CD4-positive, alpha-beta T cell treated with Interleukin-21 for 1 hour (primary cell): ENCODE measurements around the gene ADAM22.
A peak's percentile ranks its signal among the peaks of the same experiment; 100 is the strongest.
"Not testable (repeated sequence)": the region's sequence is repeated elsewhere in the genome, so short reads cannot be mapped to it uniquely, and the experiment has no call there.

Experiments
- DNase-seq: peaks from one replicate; pipeline ENCODE4 v3.0.0-alpha.2; 2020

Gene ADAM22, protein sequence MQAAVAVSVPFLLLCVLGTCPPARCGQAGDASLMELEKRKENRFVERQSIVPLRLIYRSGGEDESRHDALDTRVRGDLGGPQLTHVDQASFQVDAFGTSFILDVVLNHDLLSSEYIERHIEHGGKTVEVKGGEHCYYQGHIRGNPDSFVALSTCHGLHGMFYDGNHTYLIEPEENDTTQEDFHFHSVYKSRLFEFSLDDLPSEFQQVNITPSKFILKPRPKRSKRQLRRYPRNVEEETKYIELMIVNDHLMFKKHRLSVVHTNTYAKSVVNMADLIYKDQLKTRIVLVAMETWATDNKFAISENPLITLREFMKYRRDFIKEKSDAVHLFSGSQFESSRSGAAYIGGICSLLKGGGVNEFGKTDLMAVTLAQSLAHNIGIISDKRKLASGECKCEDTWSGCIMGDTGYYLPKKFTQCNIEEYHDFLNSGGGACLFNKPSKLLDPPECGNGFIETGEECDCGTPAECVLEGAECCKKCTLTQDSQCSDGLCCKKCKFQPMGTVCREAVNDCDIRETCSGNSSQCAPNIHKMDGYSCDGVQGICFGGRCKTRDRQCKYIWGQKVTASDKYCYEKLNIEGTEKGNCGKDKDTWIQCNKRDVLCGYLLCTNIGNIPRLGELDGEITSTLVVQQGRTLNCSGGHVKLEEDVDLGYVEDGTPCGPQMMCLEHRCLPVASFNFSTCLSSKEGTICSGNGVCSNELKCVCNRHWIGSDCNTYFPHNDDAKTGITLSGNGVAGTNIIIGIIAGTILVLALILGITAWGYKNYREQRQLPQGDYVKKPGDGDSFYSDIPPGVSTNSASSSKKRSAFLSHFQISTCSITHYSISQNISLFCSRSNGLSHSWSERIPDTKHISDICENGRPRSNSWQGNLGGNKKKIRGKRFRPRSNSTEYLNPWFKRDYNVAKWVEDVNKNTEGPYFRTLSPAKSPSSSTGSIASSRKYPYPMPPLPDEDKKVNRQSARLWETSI

DNA sequence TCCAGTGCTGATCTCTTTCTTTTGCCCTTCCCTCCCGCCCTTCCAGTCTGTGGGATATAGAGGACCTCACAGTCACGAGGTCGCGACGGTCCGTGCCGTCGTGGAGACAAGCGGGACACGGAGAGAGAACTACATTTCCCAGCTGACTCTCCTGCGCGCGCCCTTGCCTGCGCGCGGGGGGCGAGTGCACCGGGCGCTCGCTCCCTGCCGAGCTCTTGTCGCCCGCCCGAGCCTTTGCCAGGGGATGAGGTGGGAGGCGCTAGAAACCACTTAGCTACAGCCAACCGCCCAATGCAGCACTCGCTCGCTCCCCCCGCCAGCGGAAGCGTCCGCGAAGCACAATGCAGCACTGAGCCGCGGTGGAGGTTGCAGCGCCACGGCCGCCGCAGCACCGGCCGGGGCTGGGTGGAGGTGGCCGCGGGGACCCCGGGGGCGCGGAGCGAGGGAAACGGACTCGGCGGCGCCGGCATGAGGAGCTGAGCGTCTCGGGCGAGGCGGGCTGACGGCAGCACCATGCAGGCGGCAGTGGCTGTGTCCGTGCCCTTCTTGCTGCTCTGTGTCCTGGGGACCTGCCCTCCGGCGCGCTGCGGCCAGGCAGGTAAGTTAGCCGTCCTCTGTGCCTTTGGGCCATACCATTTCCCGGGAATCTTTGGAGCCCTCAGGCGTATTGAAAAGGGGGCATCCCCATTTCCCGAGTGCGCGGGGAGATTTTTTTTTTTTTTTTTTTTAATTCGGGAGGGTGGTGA, at the start of gene ADAM22:
Gene ADAM22, plus strand, starts transcription at position 299 of the 746 bp plus-strand sequence. Its CDS starts 215 bp downstream, at position 514.
- DNase-seq, result peak; percentile 89

DNA sequence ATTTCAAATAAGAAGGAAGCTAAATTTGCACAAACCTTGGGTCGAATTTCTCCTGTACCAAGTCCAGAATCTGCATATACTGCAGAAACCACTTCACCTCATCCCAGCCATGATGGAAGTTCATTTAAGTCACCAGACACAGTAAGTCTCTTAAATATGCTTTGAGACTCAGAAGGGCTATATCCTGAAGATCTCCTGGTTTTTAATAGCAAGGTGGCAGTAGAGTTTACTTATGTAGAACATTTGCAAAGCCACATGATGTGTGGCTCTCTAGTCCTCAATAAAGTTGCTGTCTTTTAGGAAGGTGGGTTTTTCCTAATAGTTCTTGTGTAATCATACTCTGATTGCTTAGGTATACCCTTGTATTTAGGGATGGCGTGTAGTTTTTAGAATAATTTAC, 49.0 kb upstream of the ADAM22 start:
- no peak for DNase-seq

DNA sequence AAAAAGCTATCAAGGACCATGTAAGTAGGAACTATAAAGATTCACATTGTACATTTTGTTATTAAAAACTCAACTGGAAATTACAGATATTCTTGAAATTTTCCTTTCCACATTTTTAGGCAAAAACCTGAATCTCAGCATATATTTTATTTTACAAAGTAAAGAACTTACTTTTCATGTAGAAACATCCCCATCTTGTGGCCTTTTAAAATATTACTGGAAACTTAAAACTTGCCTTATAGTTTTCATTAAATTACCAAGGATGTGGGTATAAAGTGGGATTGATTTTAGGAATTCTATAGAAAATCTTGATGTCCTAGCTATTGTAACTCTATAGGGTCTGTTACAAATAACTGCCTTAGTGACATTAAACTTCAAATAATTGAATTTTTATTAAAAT, 47.2 kb upstream of the ADAM22 start:
- peak; percentile 60 for DNase-seq

DNA sequence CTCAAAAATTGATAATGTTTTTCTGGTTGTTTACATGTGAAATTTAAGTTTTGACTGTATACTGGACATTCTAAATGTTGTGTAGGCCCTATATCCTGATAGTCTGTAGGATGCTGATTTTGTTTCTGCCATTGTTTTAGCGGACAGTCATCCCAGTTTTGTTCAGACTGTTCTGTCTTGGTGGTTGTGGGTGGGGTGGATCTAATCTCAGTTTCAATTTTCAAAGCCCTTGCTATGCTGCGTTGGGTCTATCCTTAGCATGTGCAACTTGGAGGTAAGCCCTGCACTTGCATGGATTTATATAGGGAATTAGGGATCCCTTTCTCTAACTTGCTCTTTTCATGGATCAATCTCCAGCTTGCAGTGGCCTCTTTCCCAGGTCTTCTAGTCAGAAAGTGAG, 38.7 kb upstream of the ADAM22 start:
- DNase-seq, result no peak

DNA sequence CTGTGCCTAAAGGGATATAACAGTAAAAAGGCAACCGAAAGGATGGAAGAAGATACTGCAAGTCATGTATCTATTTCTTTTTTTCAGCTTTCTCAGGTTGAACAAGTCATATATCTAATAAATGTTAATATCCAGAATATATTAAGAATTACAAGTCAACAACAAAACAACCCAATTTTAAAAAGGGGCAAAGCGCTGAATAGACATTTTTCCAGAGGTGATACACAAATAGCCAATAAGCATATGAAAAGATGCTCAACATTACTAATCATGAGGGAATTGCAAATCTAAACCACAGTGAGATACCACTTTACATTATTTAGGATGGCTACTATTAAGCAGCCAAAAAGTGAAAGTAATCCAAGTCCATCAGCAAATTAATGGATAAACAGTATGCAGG, 34.8 kb upstream of the ADAM22 start:
- DNase-seq, result no peak

DNA sequence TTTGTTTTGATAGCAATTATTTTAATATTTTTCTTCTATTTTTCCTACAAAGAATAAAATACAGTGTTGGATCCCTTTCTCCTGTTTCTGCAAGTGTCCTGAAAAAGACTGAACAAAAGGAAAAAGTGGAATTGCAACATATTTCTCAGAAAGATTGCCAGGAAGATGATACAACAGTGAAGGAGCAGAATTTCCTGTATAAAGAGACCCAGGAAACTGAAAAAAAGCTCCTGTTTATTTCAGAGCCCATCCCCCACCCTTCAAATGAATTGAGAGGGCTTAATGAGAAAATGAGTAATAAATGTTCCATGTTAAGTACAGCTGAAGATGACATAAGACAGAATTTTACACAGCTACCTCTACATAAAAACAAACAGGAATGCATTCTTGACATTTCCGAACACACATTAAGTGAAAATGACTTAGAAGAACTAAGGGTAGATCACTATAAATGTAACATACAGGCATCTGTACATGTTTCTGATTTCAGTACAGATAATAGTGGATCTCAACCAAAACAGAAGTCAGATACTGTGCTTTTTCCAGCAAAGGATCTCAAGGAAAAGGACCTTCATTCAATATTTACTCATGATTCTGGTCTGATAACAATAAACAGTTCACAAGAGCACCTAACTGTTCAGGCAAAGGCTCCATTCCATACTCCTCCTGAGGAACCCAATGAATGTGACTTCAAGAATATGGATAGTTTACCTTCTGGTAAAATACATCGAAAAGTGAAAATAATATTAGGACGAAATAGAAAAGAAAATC, 26.7 kb upstream of the ADAM22 start:
- not testable (repeated sequence) for DNase-seq

DNA sequence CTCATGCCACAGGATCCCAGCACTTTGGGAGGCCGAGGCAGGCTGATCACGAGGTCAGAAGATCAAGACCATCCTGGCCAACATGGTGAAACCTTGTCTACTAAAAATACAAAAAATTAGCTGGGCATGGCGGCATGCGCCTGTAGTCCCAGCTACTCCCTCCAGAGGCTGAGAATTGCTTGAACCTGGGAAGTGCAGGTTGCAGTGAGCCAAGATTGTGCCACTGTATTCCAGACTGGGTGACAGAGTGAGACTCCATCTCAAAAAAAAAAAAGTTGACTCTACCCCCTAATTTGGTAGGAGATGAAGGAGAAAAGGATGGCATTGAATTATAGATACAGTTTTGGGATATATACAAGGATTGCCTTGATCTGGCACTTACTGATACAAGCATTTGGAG, 25.2 kb upstream of the ADAM22 start:
- DNase-seq, result not testable (repeated sequence)

DNA sequence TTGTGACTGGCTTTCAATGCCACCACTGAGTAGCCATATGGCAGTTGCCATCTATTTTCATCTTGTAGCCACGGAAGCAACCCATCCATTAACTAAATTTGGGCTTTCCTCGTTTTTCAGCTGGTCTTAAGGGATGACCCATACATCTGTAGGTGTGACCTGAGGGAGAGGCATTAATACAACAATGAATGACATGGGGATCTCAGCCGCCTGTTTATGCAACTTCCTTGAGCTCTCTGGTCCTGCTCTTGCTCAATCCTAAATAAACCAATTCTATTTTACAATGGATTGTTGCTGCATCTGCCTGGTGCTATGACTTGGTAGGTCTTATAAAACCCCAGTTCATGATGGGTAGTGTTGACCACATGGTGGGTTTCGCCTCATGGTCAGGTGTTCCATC, 21.9 kb upstream of the ADAM22 start:
- no peak for DNase-seq

DNA sequence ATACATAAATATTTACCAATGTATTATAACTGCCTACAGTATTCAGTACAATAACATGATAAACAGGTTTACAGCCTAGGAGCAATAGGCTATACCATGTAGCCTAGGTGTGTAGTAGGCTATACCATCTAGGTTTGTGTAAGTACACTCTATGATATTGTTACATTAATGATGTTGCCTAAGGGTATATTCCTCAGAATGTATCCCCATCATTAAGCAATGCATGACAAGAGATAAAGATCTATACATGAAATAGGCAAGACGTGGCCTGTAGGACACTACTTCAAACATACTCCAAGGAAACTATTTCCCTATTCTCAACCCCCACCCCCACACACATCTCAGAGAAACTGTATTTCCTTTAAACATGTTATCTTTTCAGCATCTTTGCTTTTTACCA, 15.3 kb upstream of the ADAM22 start:
- no peak for DNase-seq

DNA sequence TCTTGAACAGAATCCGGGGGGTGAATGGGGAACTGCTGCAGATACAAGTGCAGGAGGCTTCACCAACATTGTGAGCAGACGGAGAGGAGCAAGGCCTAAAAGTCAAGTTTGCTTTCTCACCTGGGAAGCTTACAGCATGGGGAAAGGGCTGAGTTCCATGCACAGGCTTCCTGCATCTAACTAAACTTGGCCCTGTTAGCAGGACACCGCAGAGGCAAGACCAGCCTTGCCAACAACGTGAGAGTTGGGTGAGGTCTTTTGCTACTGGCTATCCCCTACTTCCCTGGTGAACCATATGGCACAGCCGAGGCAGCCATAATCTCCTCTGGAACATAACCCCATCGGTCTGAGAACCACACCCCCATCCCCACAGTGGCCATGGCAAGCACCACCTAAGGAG, 14.2 kb upstream of the ADAM22 start:
- DNase-seq, result no peak

DNA sequence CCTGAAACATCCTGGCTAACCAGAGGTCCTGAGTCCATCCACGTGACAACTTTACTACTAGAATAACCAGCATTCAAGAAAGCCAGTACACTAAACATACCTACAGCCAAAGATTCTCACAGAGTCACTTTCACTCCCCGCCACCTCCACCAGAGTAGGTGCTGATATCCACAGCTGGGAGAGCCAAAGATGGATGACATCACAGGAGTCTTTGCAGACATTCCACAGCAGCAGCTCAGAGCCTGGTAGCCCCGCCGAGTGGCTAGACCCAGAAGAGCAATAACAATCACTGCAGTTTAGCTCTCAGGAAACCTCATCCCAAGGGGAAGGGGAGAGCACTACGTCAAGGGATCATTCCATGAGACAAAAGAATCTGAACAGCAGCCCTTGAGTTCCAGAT, 13.5 kb upstream of the ADAM22 start:
- no peak for DNase-seq

DNA sequence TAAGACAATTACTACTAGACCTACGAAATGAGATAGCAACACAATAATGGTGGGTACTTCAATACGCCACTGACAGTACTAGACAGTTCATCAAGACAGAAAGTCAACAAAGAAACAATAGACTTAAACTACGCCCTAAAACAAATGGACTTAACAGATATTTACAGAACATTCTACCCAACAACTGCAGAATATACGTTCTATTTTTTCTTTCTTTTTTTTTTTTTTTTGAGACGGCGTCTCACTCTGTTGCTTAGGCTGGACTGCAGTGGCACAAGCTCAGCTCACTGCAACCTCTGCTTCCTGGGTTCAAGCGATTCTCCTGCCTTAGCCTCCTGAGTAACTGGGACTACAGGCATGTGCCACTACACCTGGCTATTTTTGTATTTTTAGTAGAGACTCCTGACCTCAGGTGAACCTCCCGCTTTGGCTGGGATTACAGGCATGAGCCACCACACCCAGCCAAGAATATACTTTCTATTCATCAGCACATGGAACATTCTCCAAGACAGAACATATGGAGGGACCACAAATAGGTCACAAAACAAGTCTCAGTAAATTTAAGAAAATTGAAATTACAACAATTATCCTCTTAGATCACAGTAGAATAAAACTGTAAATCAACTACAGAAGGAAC, 11.2 kb upstream of the ADAM22 start:
- DNase-seq, result not testable (repeated sequence)

DNA sequence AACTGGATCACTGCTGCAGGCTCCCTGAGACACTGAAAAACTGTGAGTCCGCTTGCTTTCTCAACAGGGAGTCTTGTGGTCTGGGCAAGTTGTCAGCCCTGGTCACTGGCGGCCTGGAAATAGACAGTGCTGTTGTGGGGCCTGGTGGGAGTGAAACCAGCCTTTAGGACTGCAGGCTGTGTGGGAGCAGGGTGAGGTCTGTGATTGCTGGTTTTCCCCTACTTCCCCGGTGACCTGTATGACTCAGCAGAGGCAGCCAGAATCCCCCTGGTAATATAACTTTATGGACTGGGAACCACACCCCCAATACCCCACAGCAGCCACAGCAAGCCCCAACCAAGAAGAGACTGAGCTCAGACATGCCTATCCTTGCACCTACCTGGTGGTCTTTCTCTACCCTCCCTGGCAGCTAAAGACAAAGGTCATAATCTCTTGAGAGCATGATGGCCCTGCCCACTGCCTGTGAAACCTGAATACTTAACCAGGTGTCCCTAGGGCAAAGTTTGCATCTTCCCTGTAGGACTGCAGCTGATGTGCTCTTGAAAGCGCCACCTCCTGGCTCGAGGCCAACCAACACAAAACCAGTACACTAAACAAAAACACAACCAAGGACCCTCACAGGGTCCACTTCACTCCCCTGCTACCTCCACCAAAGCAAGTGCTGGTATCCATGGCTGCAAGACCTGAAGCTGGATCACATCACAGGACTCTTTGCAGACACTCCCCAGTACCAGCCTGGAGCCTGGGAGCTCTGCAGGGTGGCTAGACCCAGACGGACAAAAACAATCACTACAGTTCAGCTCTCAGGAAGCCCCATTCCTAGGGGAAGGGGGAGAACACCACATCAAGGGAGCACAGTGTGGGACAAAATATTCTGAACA, 7.2 kb upstream of the ADAM22 start:
- DNase-seq, result no peak

DNA sequence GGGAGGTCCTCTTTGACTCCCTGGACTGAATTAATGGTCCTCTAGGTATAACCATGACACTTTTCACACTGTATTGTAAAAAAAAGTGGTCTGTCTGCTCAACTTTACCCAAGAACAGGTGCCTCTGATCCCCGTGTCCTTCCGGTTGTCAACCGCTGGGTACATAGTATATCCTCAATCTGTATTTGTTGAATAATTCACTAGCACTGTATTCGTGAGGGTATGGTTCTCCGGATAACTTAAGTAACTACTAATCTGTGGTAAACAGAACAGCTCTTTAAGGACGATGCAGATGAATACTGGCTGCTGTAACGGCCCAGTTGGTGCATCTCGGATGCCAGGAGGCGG, 472 bp upstream of the ADAM22 start:
- no peak for DNase-seq

DNA sequence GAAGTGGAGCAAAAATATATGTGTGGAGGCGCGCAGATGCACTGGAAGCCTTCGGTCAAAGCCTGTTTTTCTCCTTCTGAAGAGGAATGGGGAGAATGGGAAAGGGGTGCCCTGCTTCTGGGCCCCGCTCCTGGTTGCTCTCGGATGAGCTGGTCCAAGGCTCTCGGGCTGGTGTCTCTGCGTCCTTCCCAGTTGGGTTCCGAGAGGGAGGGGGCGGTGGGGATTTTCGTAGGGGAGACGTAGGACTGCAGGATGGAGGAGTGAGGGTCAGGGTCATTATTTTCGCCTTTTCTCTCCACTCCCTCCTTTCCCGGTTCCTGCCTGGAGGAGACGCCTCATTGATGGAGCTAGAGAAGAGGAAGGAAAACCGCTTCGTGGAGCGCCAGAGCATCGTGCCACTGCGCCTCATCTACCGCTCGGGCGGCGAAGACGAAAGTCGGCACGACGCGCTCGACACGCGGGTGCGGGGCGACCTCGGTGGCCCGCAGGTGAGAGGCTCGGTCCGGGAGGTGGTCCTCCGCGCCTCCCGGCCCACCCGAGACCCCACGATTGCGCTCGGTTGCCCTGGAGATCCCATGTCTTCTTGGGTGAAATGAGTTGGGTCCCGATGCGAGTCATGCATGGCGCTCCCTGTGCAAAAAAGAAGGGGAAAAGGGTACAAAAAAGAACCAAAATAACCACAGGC, 790 bp downstream of the ADAM22 start:
- peak; percentile 11 for DNase-seq

DNA sequence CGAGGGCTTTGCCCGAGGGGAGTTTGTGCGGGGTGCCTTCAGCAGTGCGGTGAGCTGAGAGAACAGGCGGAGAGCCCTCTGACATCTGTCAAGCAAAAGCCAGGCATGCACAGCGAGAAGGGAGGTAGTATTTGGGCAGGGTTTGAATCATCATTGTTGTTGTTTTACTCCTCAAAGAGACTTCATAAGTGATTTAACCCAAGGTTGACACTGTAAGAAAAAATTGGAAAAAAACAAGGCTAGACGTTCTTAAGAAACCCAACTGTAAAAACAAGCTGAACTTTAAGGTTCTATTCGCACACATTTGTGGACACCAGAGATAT, 1.3 kb downstream of the ADAM22 start:
- DNase-seq, result no peak

DNA sequence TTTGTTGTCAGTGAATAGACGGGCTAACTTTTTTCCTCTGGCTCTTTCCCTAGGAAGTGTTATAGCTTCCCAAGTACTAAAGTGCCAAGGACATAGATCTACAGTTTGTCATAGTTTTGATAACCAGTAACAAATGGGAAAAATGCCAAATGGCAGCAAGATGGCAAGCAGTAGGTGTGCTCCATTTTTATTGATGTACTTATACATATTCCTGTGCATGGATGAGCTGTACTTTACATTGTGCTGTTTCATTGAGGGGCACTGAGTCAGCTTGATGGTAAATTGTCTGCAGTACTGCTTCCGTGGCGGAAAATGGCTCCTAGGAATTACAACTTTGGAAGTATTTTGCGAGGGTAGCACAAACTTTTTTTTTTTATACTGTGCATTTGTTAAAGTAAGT, 7.1 kb downstream of the ADAM22 start:
- DNase-seq, result no peak

DNA sequence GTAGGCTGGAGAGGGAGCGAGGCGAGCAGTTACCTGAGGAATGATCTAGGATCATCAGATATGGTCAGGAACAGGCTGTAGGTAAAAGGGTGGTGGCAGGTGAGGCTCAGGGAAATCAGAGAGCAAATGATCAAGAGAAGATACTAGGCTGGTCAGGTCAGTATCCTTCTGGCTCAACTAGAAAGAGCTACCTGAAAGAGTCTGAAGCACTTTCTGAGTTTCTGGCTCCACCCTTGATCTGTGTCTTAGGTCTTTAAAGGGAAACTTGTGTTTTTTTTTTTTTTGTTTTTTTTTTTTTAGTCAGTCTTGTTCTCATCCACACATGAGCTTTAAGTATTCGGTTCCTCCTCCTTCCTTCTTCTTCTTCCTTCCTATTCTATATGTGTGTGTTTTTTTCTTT, 10.5 kb downstream of the ADAM22 start:
- DNase-seq, result no peak

DNA sequence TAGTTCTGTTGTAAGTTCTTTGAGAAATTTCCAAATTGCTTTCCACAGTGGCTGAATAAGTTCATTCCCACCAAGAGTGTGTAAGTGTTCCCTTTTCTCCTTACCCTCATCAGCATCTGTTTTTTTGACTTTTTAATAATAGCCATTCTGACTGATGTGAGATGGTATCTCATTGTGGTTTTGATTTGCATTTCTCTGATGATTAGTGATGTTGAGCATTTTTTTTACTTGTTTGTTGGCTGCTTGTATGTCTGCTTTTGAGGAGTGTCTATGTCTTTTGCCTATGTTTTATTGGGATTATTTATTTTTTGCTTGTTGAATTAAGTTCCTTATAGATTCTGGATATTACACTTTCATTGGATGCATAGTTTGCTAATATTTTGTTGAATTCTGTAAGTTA, 11.9 kb downstream of the ADAM22 start:
- DNase-seq, result not testable (repeated sequence)

DNA sequence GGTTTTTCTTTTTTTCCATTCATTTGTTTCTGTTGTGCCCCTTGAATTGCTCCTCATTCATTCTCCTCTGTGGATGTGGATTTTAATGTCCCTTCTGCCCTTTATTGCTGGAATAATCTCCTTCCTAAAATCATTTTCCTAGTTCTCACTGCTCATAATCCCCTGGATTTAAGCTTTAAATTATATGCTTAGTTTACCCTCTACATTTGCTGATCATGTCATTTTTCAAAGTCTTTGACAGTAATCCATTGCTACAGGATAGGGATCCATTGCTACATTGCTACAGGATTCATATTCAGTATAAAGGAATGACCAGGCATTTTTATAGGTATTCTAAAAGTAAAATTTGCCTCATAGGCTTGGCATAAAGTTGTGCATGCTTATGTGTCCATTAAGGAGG, 14.3 kb downstream of the ADAM22 start:
- DNase-seq, result no peak

DNA sequence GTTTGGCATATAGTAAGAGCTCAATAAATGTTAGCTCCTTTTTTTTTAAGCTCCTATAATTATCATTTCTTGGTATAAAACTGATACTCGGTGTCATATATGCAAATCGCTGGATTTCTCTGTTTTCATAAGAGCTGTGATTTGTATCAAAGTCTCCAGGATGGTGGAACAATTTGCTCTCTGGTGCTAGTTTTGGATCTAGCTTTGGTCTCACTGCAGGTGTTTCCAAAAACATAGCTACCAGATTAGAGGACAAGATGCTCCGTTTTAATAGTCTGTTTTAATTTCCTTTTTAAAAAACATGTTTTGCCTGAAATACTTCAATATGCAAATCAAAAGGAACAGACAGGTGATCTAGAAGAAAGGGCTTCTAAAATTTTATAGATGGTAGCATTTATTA, 25.3 kb downstream of the ADAM22 start:
- no peak for DNase-seq
